Left colon (tissue), 2 donors: ENCODE measurements around the gene CLEC7A. TPM values are rescaled to one million over a fixed set of nuclear protein-coding genes. Genes with fewer than 3 reads are reported as not detected.

Experiments
- ATAC-seq: fragments of 200-7000 bp; cut with Tn5 transposase; one replicate; pipeline ENCODE4 v1.9.1; 2020; ENCODE audit warnings: mild to moderate bottlenecking, moderate library complexity
- DNase-seq, 2 donors: peaks; one replicate each; pipeline ENCODE4 v3.0.0-alpha.2; 2020
- intact Hi-C, 2 donors: fragments of 100-400 bp; cut with DNase I in 1 of 2; cut with micrococcal nuclease in 1 of 2; formaldehyde crosslinking; loops; one replicate each; pipeline versions ENCODE4 v1.11.2 to v1.14.0; 2022; cut with DNase I, micrococcal nuclease
- total RNA-seq, 2 donors: library from RNA; stranded (reverse); fragmentation: NEBNext Ultra II Directional; extraction: Animal tissue kit (Norgen Biotek cat#: 25700); gene quantifications; one replicate each; pipeline ENCODE4 v1.2.1, GENCODE V29; 2021
- donor health status: DM: no; HTN: no; CAD: no.
- donor health status: DM: yes; HTN: yes; CAD: no.

Gene CLEC7A
- total RNA-seq, 2 donors from 2014 or later = 2.5 to 4.5 TPM

DNA sequence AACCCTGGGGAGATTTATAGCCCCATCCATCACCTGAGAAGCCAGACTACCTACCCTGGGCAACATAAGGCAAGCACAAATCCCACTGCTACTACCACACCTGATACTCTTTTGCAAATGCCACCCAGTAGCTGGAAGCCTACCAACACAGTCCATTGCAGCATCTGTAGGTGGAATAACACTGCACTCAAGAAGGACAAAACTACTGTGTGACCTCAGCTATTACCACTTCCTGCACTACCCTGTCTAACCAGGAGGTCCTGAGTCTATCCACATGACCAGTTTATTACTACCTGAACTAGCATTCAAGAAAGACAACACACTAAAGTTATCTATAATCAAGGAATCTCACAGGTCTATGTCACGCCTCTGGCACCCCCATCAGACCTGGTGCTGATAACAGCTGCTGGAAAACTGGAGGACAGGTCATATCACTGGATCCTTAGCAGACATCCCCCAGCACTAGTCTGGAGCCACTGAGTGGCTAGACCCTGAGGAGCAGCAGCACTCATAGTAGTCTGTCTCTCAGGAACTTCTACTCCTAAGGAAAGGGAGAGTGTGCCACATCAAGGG lies 28.3 kb downstream of the CLEC7A start:
- DNase-seq (no peak), ATAC-seq (no peak)
- intact Hi-C loops = no loop called here

- DNase-seq = peak in 1 of 2 donors; percentile 30
Observed at GRCh38 chr12:10101042-10101579, 28.9 kb downstream of the CLEC7A start.

GRCh38 chr12:10098791-10099190 lies 31.2 kb downstream of the CLEC7A start, which contains the start of gene CLEC1A:
Gene CLEC1A (minus strand): TSS chr12:10098985. CDS start chr12:10098922, 63 bp downstream.
- intact Hi-C loops = no loop called here
- DNase-seq (no peak), ATAC-seq (no peak)

More at GRCh38 chr12:10101042-10101579, 28.9 kb downstream of the CLEC7A start:
- ATAC-seq = no peak
- intact Hi-C loops = no loop called here

- intact Hi-C loops = no loop called here
- DNase-seq (no peak), ATAC-seq (no peak)
Observed at GRCh38 chr12:10097521-10097920, 32.5 kb downstream of the CLEC7A start.

GRCh38 chr12:10095971-10096370 lies 34.0 kb downstream of the CLEC7A start:
- intact Hi-C loops = no loop called here
- ATAC-seq = no peak
- DNase-seq = no peak

DNA sequence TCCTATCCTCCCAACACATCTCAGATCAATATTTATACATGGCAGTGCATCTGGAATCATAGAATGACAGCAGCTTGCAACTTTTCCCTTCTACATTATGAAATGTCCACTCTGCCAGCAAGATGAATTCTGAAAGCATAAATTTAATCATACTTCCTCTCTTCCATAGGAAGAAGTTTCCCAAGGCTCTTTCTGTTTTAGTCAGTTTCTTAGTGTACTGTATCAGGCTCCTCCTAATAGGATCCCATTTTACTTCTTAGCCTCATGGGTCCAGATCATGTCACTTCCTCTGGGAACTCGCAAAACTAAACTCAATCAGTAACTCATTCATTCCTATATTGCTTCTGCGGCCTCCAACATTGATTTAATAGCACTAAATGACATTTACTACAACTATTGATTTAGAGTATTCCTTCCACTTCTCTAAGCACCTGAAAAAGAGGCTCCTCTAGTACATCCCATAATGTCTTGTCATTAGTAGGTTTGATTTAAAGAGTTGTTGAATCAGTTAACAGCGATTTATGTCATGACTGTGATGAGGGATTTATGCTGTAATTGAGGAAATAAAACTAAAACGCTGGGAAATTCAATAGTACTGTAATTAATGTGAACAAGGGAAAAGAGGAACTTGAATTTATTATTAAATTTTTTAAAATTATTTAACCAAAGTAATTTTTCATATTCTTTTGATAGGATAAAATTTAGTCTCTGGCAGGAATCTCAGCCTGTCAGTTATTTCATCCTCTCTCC lies 35.2 kb downstream of the CLEC7A start:
- intact Hi-C loops = no loop called here
- DNase-seq (no peak), ATAC-seq (no peak)

DNA sequence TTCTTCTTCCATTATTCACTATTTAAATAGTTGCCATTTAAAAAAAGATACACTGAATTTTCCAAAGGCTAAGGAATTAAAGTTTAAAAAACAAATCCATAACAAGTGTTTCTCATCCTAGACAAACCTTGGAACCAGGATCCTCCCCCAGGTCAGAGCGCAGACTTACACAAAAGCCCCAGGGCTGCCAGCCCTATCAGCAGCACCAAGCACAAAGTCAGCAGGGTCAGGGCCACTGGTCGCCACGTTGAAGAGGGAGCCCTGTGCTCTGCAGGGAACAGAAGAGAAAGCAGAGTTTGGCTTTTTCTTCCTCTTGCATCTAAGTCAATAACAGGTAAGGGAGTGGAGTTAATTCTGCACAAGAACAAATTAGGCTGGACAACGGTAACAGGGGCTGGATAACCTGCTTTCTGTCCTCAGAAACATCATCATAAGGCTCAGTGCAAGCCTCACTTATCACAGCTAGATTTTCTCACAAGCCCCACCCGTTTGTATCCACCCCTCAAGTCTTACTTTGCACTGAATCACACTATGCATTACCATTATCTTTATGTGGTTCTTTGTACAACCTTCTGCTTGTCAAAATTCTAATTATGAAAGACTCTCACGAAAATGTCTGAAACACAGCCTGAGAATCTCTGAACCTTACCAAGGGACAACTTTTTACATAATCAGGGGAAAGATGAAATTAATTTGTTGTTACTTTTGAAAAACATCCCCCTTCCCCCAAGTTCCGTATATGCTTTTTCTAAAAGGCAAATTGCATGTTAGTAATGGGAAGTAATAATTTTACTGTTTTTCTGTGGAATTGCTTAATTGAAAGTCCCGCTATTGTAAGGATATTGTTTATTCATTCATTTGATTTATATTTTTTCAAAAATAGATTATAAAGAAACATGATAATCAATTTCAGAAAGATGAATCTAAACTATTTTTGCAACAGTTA lies 40.8 kb downstream of the CLEC7A start:
- DNase-seq = no peak
- ATAC-seq = no peak
- intact Hi-C loops = no loop called here

DNA sequence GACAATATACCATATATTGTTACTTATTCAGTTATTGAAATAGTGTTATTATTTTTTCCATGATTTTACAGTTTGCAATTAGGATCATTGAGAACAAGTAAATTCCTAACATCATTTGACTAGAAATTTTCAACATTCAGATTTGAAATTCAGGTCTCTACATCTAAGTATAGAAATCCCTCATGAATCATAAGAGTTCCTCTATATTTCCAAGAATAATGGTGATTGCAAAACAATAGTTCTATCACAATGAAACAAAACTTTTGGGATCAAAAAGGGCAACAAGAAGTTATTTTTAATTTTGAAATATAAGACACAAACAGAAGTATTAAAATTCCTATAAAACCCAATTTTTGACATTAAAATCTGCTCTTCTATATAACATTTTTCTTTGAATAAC lies 42.0 kb downstream of the CLEC7A start:
- ATAC-seq (no peak), DNase-seq (no peak)
- intact Hi-C loops = no loop called here

DNA sequence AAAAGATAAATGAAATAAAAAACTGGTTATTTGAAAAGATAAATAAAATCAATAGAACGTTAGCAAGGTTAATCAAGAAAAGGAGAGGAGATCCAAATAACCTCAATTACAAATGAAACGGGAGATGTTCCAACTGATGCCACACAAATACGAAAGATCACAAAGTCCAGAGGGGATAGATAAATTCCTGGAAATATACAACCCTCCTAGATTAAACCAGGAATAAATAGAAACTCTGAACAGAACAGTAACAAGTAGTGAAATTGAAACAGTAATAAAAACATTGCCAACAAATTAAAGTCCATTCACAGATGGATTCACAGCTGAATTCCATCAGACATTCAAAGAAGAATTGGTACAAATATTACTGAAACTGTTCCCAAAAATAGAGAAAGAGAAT lies 43.6 kb downstream of the CLEC7A start:
- ATAC-seq = no peak
- intact Hi-C loops = no loop called here
- DNase-seq = no peak

- ATAC-seq (no peak), DNase-seq (no peak)
- intact Hi-C loops = no loop called here
Observed at GRCh38 chr12:10084733-10085132, 45.3 kb downstream of the CLEC7A start.

GRCh38 chr12:10082117-10082874 lies 47.7 kb downstream of the CLEC7A start:
- DNase-seq (no peak), ATAC-seq (no peak)
- intact Hi-C loops = no loop called here

GRCh38 chr12:10075451-10075850 lies 54.5 kb downstream of the CLEC7A start:
- intact Hi-C loops = no loop called here
- no peak for DNase-seq
- no peak for ATAC-seq

DNA sequence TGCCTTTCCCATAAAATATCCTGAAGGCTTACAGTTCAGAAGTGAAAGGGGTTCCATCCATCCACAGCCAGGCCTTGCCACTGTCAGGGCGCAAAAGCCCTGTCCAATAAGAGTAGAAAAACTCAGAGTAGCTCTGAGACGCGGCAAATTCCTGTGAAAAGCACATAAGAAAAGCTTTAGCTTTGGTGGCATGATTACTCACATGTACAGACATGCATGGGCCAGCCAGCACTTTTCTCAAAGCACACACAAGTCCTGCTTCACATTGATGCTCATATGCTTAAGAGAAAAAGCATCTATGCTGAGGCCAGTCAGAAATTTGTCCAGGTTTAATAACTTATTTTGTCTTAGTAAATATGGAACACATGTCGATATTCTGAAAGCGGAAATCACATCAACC lies 56.7 kb downstream of the CLEC7A start:
- ATAC-seq = no peak
- intact Hi-C loops = no loop called here
- DNase-seq = no peak

DNA sequence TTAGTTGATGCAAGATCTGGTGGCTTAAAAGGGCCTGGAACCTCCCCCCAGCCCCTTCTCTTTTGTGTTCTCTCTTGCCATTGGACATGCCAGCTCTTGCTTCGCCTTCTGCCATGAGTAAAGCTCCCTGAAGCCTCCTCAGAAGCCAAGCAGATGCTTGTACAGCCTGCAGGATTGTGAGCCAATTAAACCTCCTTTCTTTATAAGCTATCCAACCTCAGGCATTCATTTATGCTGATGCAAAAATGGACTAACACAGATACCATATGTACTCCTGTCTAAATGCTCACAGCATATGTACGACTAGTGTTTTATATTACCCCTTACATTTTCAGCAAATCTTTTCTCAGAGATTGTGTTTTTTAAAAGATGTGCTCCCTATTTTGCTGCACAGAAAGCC lies 57.9 kb downstream of the CLEC7A start:
- no peak for DNase-seq
- intact Hi-C loops = no loop called here
- no peak for ATAC-seq

DNA sequence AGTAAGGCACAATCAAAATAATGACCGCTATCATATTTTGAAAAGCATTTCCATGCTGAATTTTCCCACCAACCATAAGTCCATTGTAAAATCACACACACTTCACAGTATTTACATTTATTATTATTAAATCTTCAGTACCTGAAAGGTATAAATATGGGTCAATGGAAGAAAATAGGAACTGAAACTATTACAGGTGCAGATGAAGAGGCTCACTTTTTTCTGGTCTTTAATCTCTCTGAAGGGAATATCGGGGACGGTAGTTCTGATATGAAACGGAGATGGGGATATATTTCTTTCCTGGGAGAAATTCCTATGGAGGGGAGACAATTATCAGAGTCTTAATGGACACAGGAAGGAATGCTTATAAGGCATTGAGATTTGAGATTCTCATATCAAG lies 59.6 kb downstream of the CLEC7A start:
- no peak for ATAC-seq
- DNase-seq = no peak
- intact Hi-C loops = no loop called here

DNA sequence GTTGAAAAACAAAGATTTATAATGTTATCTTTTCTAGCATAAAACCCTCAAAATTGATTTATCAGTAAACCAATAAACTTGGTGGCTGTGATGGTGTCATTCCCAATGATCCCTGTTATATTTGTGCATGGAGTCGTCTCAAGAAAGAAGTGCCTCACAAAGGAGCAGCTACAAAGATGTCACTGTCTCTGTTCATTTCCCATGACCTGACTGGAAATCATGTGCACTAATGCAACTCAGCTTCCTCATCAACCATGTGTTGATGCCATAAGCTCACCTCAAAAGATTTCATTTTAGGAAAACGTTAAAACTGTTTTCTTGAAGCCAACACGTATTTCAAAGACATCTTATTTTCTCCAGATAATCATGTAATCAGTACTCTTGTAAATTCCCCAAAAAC lies 60.0 kb downstream of the CLEC7A start:
- DNase-seq = no peak
- intact Hi-C loops = no loop called here
- ATAC-seq = no peak

- no peak for ATAC-seq
- intact Hi-C loops = no loop called here
- no peak for DNase-seq
Observed at GRCh38 chr12:10069099-10069498, 60.9 kb downstream of the CLEC7A start.

GRCh38 chr12:10068644-10069043 lies 61.4 kb downstream of the CLEC7A start:
- intact Hi-C loops = no loop called here
- no peak for ATAC-seq
- DNase-seq = no peak

- intact Hi-C loops = no loop called here
- DNase-seq (no peak), ATAC-seq (peak; percentile 35)
Observed at GRCh38 chr12:10067942-10068341, 62.1 kb downstream of the CLEC7A start.
